Pancreas (tissue), 10 donors: ENCODE results near the gene MUC2. TPM values are rescaled to one million over a fixed set of nuclear protein-coding genes. Genes with fewer than 3 reads are reported as not detected.
A peak's percentile ranks its signal among the peaks of the same experiment; 100 is the strongest.

ENCODE experiments used
- ATAC-seq, 4 donors: fragments of 200-7000 bp; cut with Tn5 transposase; one replicate each; pipeline versions ENCODE4 v1.8.0 to v1.9.1; 2020; ENCODE audit warnings: mild to moderate bottlenecking in 4 of 4, moderate library complexity in 4 of 4
- DNase-seq, 6 donors: peaks; one replicate each; pipeline ENCODE4 v3.0.0-alpha.2; 2020
- FAIRE-seq: peaks from 2 replicates; lab custom pipeline; 2012; peaks lifted over from hg19 to GRCh38; lab: Jason Lieb, UNC
- H3K27ac ChIP-seq, 4 donors: fragments of 200-600 bp; sonication (generic); 1 replicate in 3 of 4; 2 replicates in 1 of 4; pipeline versions ENCODE4 v1.5.0 to v1.8.0; 2020
- H3K27me3 ChIP-seq, 4 donors: fragments of 200-600 bp; one replicate each; pipeline ENCODE4 v1.8.0; 2021
- H3K36me3 ChIP-seq, 3 donors: fragments of 200-600 bp; sonication (generic) in 1 of 3; one replicate each; pipeline versions ENCODE4 v1.5.0 to v1.8.0; 2020 to 2021
- H3K4me1 ChIP-seq, 3 donors: fragments of 200-600 bp; one replicate each; pipeline ENCODE4 v1.8.0; 2021
- H3K4me3 ChIP-seq, 4 donors: fragments of 200-600 bp; sonication (generic) in 2 of 4; one replicate each; pipeline versions ENCODE4 v1.5.0 to v1.8.0; 2020 to 2021
- H3K9me3 ChIP-seq, 4 donors: fragments of 200-600 bp; one replicate each; pipeline ENCODE4 v1.8.0; 2021
- CTCF ChIP-seq, 4 donors: fragments of 200-600 bp; sonication (generic) in 3 of 4; IDR thresholded peaks; one replicate each; pipeline versions ENCODE4 v1.5.0 to v1.8.0; 2021; ENCODE audit warnings: antibody characterized with exemption in 4 of 4
- WGBS, 2 donors: extraction: QIAGEN DNeasy Blood & Tissue Kit; methylation state at CpG; one replicate each; pipeline ENCODE4 v1.1.7; 2013; 5-methylcytosine and 5-hydroxymethylcytosine counted together
- intact Hi-C, 3 donors: fragments of 100-400 bp; cut with DNase I; formaldehyde crosslinking; loops; one replicate each; pipeline versions ENCODE4 v1.11.1 to v1.14.2; 2022
- polyA plus RNA-seq, 2 donors: library from polyadenylated mRNA; stranded (reverse); fragments of 200-250 nt; gene quantifications; one replicate each; pipeline ENCODE4 v1.2.3, GENCODE V29; 2013
- total RNA-seq, 6 donors: library from RNA; stranded (reverse); fragmentation: NEBNext Ultra II Directional in 4 of 6; extraction: Animal tissue kit (Norgen Biotek cat#: 25700) in 4 of 6; gene quantifications; one replicate each; pipeline versions ENCODE4 v1.2.1 to v1.2.4, GENCODE V29; 2021 to 2023
- donor health status: healthy with polysubstance abuse.
- donor health status: DM: no; HTN: no; CAD: no; lungs with moderate emphysema.
- donor health status: DM: no; HTN: no; CAD: no.
- donor health status: control.
- donor health status: control.
- donor health status: Bipolar disorder and iron deficiency.
- donor health status: DM: yes; HTN: yes; CAD: no.
- donor health status: DM: no; HTN: no; CAD: no.
- donor health status: DM: no; HTN: no; CAD: no.
- donor health status: DM: yes; HTN: yes; CAD: no.

Gene MUC2
- total and polyA plus RNA-seq, 8 donors, result 0.03 to 0.57 (median 0.04) TPM; not detected in 4

- DNase-seq, result no peak
- no peaks in the 10 kb centered on the region for H3K27me3 ChIP-seq
- no peak for FAIRE-seq
- peaks cover 13 to 19% (median 19%) of the 10 kb centered on the region in 3 donors for H3K4me1 ChIP-seq
- no peak for ATAC-seq
- H3K4me3 ChIP-seq, result no peak overlapping the region
- intact Hi-C loops, result no loop called here
- H3K9me3 ChIP-seq, result no peaks in the 10 kb centered on the region
- WGBS, 2 donors, result 94 to 96% methylated on average over 12 of the region's 12 CpGs
- no peaks in the 10 kb centered on the region for H3K36me3 ChIP-seq
- TF ChIP-seq CTCF (IDR thresholded peaks at IDR 0.05), result no peak
- no peak overlapping the region for H3K27ac ChIP-seq
These were observed 42.3 kb upstream of the MUC2 start for GRCh38 chr11:1032310-1032891.

GRCh38 chr11:1033016-1033798 lies 41.5 kb upstream of the MUC2 start:
- no peaks in the 10 kb centered on the region for H3K36me3 ChIP-seq
- intact Hi-C loops, result no loop called here
- DNase-seq (peak in 3 of 6 donors; percentile 47 to 78 (median 66)), ATAC-seq (peak; percentile 22 to 47 (median 25)), FAIRE-seq (no peak)
- no peaks in the 10 kb centered on the region for H3K27me3 ChIP-seq
- no peaks in the 10 kb centered on the region for H3K9me3 ChIP-seq
- 68 to 71% methylated on average over 31 to 38 of the region's 38 CpGs for WGBS, 2 donors
- TF ChIP-seq CTCF (IDR thresholded peaks at IDR 0.05), result no peak
- peaks cover 13 to 19% (median 19%) of the 10 kb centered on the region in 3 donors for H3K4me1 ChIP-seq
- peak overlapping the region; percentile 24 to 63 (median 35) for H3K27ac ChIP-seq
- H3K4me3 ChIP-seq, result no peak overlapping the region

GRCh38 chr11:1034001-1034400 lies 40.7 kb upstream of the MUC2 start:
- ATAC-seq, result peak; percentile 75 to 87 (median 80)

GRCh38 chr11:1034456-1035295 lies 40.0 kb upstream of the MUC2 start:
- intact Hi-C loops, result no loop called here
- DNase-seq, result peak; percentile 67 to 88 (median 72)

More at GRCh38 chr11:1034001-1034400, 40.7 kb upstream of the MUC2 start:
- H3K36me3 ChIP-seq, result no peaks in the 10 kb centered on the region
- peaks cover 13 to 19% (median 19%) of the 10 kb centered on the region in 3 donors for H3K4me1 ChIP-seq
- no peaks in the 10 kb centered on the region for H3K27me3 ChIP-seq
- peak overlapping the region in 2 of 4 donors; percentile 19 to 41 for H3K4me3 ChIP-seq
- intact Hi-C loops, result no loop called here
- peak overlapping the region; percentile 28 to 63 (median 48) for H3K27ac ChIP-seq
- 14 to 16% methylated on average over 8 of the region's 8 CpGs for WGBS, 2 donors
- DNase-seq (peak in 5 of 6 donors; percentile 75 to 87 (median 86)), FAIRE-seq (no peak)
- TF ChIP-seq CTCF (IDR thresholded peaks at IDR 0.05), result no peak
- no peaks in the 10 kb centered on the region for H3K9me3 ChIP-seq

More at GRCh38 chr11:1034456-1035295, 40.0 kb upstream of the MUC2 start:
- peak overlapping the region in 3 of 4 donors; percentile 31 to 63 (median 53) for H3K27ac ChIP-seq
- peaks cover 13 to 19% (median 19%) of the 10 kb centered on the region in 3 donors for H3K4me1 ChIP-seq
- H3K27me3 ChIP-seq, result no peaks in the 10 kb centered on the region
- WGBS, 2 donors, result 37 to 49% methylated on average over 34 to 39 of the region's 39 CpGs
- no peak for FAIRE-seq
- peak; percentile 24 to 67 (median 46) for ATAC-seq
- peak overlapping the region in 3 of 4 donors; percentile 7 to 41 (median 19) for H3K4me3 ChIP-seq
- H3K36me3 ChIP-seq, result no peaks in the 10 kb centered on the region
- no peaks in the 10 kb centered on the region for H3K9me3 ChIP-seq
- TF ChIP-seq CTCF (IDR thresholded peaks at IDR 0.05), result no peak
